Retinal pigment epithelial cell (primary cell): ENCODE measurements around the gene MAP4K5.
A peak's percentile ranks its signal among the peaks of the same experiment; 100 is the strongest.
"Not testable (repeated sequence)": the region's sequence is repeated elsewhere in the genome, so short reads cannot be mapped to it uniquely, and the experiment has no call there.

Experiments
- DNase-seq: peaks from one replicate; pipeline ENCODE4 v3.0.0-alpha.2; 2010; ENCODE audit warnings: low read depth
- H3K4me3 ChIP-seq: 2 replicates; pipeline ENCODE4 v1.5.1; 2011; ENCODE audit warnings: mild to moderate bottlenecking, low read length, control low read depth, moderate library complexity
- TF ChIP-seq, protein P1 (sequence below): conservative IDR thresholded peaks from 2 replicates; pipeline ENCODE4 v1.5.1; 2011; ENCODE audit warnings: low read depth, low read length, control low read depth, inconsistent platforms

Gene MAP4K5

DNA sequence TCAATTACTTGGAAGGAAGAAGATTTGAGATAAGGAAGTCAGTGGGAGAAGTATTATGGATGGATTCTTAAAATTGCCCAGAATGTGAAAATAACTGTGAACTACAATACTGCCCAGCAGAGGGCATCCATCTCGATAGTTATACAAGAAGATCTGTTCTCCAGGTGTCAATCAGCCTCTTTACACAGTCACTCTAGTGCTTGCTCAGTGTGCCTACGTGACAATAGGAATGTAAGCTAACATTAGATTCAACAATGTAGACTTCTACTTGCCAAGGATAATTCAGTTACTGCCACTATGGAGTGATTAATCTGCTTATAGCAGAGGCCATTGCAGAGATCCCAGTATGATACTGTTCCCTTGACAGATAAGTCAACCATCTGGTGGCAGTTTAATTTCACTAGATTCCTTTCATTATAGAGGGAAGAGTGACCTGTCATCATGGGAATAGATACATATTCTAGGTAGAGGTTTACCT is 10.6 kb upstream of the MAP4K5 start:
- TF ChIP-seq, protein P1, sequence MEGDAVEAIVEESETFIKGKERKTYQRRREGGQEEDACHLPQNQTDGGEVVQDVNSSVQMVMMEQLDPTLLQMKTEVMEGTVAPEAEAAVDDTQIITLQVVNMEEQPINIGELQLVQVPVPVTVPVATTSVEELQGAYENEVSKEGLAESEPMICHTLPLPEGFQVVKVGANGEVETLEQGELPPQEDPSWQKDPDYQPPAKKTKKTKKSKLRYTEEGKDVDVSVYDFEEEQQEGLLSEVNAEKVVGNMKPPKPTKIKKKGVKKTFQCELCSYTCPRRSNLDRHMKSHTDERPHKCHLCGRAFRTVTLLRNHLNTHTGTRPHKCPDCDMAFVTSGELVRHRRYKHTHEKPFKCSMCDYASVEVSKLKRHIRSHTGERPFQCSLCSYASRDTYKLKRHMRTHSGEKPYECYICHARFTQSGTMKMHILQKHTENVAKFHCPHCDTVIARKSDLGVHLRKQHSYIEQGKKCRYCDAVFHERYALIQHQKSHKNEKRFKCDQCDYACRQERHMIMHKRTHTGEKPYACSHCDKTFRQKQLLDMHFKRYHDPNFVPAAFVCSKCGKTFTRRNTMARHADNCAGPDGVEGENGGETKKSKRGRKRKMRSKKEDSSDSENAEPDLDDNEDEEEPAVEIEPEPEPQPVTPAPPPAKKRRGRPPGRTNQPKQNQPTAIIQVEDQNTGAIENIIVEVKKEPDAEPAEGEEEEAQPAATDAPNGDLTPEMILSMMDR: peak; percentile 58
- no peak overlapping the region for H3K4me3 ChIP-seq
- no peak for DNase-seq

DNA sequence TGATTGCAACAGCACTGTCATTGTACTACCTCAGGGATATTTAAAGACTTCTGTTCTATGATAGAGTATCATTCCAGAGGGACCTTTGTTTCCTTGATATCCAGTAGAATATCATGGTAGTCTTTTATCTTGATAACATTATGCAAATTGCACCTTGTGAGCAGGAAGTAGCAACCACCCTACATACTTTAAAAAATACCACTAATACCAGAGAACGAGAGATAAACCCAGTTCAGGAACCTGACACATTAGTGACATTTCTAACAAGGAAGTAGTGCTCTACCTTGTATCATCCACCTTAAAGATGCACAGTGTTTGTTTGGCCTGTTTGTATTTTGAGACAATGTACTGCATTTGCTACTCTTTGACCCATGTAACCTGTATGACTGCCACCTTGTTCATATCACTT is 8.8 kb upstream of the MAP4K5 start:
- TF ChIP-seq, protein P1: no peak
- no peak for DNase-seq
- H3K4me3 ChIP-seq: no peak overlapping the region

DNA sequence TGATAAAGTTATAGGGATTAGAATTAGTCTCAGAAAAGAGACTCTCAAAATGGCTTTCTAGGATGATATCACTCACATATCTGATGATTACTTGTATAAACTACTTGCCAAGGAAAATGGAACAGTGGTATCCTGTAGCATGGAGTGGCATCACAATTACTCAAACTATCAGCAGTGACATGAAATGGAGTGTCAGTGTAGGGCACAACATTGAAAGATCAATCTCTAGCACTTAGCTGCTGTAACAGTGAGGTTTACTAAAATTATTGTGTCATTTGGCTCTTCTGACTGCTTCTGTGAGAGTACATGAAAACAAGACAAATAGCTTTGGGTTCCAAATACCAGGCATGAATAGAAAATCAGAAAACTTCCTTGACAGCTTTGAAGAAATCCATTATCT is 6.7 kb upstream of the MAP4K5 start:
- no peak for DNase-seq
- TF ChIP-seq, protein P1: no peak
- H3K4me3 ChIP-seq: no peak overlapping the region

DNA sequence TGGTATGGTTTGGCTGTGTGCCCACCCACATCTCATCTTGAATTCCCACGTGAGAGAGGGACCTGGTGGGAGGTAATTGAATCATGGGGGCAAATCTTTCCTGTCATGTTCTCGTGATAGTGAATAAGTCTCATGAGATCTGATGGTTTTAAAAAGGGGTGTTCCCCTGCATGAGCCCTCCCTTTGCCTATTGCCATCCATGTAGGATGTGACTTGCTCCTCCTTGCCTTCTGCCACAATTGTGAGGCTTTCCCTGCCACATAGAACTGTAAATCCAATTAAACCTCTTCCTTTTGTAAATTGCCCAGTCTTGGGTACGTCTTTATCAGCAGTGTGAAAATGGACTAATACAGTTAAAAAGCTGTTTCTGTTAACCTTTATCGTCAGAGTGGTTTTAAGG is 5.7 kb upstream of the MAP4K5 start:
- DNase-seq, H3K4me3 ChIP-seq: not testable (repeated sequence)

DNA sequence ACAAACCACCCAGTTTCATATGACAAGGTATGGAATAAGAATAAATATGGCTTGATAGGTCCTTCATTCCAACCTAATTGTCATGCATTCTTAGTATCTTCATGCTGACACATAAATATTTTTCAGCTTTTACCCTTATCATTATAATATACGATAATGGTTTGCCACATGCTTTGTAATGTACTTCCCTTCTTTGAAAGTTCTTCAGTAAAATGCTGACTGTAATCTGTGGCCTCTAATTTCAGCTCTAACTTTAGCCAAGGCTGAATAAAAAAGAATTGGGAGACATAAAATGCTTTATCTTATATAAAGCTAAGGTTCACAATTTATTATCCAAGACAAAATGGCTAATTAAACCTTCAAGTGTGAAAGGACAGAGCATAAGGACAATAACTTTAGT is 2.6 kb upstream of the MAP4K5 start:
- DNase-seq: no peak
- H3K4me3 ChIP-seq: no peak overlapping the region
- TF ChIP-seq, protein P1: no peak

DNA sequence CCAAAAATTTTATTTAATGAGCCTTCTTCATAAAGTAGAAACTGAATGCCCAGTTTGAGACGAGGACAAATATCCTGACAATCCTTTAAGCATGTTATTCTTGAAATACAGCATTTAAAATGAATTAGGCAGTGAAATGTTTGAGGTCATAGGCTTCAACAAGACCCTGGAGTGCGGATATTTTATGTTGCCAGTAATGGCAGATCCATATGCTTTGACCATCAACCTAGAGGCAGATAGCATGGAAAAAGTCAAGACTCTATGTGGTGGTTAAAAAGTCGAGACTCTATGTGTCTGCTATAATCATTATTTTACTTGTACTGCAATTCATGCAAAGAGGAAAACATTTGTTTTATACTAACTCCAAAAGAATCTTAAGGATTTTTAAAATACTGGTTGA is 2.0 kb upstream of the MAP4K5 start:
- TF ChIP-seq, protein P1: no peak
- DNase-seq: no peak
- no peak overlapping the region for H3K4me3 ChIP-seq

DNA sequence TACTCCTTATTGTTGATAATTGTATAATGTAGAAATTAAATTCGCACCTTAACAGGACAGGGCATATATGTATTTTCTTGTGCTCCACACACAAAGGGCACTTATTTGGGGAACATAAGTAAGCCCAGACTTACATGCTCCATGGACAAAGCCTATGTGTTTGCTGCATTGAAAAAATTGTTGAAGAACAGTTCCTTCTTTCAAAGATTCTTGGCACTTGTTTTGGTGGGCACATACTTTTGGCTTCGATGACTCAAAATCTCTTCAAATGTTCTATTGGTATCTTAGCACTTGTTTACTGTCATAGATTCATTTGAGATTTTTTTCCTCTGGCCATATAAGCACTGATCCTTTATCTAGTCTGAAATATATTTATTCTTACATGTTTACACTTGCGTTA is 1.4 kb upstream of the MAP4K5 start:
- TF ChIP-seq, protein P1: no peak
- DNase-seq: no peak
- no peak overlapping the region for H3K4me3 ChIP-seq

DNA sequence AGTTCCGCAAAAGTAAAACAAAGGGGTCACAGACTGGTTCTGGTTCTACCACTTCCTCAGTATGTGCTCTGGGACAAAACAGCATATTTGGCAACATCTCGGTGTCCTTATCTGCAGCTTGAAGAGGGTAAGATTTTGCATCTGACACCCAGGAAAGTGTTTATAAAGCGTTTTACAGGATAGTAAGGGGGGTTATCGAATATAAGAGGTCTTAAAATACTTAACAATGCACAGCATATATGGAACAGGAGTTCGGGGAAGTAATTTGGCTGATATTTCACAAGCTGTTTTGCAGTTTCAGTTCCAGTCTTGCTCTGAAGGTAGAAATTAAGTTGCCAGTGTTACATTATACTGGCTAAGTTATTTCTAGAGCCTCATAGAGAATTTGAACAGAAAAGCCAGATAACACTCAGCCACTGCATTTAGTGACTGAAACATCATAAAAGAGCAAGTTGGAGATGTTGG is 904 bp upstream of the MAP4K5 start:
- TF ChIP-seq, protein P1: no peak
- peak overlapping the region; percentile 64 for H3K4me3 ChIP-seq
- no peak for DNase-seq
